Trophoblast cell (in vitro differentiated cells and primary cell): ENCODE data around the gene CACNA1B.

Experiments
- DNase-seq, 2 donors: peaks; one replicate each; pipeline ENCODE4 v3.0.0-alpha.2; 2016
- H2AFZ ChIP-seq: 2 replicates; pipeline ENCODE4 v1.6.1; 2013; ENCODE audit warnings: low read length, moderate library complexity, mild to moderate bottlenecking; ENCODE audit not compliant: insufficient read depth, poor library complexity
- H2AK5ac ChIP-seq: 2 replicates; pipeline ENCODE4 v1.6.1; 2013; ENCODE audit warnings: mild to moderate bottlenecking, low read length
- H2BK120ac ChIP-seq: 2 replicates; pipeline ENCODE4 v1.6.1; 2013; ENCODE audit warnings: low read length, mild to moderate bottlenecking, moderate library complexity; ENCODE audit not compliant: insufficient read depth, poor library complexity
- H2BK12ac ChIP-seq: 2 replicates; pipeline ENCODE4 v1.6.1; 2013; ENCODE audit warnings: mild to moderate bottlenecking, low read length, moderate library complexity
- H2BK5ac ChIP-seq: 2 replicates; pipeline ENCODE4 v1.6.1; 2013; ENCODE audit warnings: low read length, low read depth, moderate library complexity, mild to moderate bottlenecking; ENCODE audit not compliant: poor library complexity
- H3K14ac ChIP-seq: 2 replicates; pipeline ENCODE4 v1.6.1; 2013; ENCODE audit warnings: mild to moderate bottlenecking, low read length
- H3K18ac ChIP-seq: 2 replicates; pipeline ENCODE4 v1.6.1; 2013; ENCODE audit warnings: mild to moderate bottlenecking, low read length
- H3K23ac ChIP-seq: 2 replicates; pipeline ENCODE4 v1.6.1; 2013; ENCODE audit warnings: low read length
- H3K27ac ChIP-seq: 2 replicates; pipeline ENCODE4 v1.5.1; 2013; ENCODE audit warnings: low read depth, mild to moderate bottlenecking, inconsistent platforms, low read length, moderate library complexity
- H3K27me3 ChIP-seq: 2 replicates; pipeline ENCODE4 v1.6.1; 2013; ENCODE audit warnings: inconsistent platforms, mild to moderate bottlenecking, low read length, moderate library complexity; ENCODE audit not compliant: insufficient read depth
- H3K36me3 ChIP-seq, 2 experiments: 1 replicate in 1 of 2; 2 replicates in 1 of 2; pipeline ENCODE4 v1.6.1; 2013; ENCODE audit warnings: low read length in 2 of 2, mild to moderate bottlenecking in 2 of 2, moderate library complexity in 1 of 2; ENCODE audit not compliant: insufficient read depth in 2 of 2, control insufficient read depth in 1 of 2
- H3K4ac ChIP-seq: 2 replicates; pipeline ENCODE4 v1.6.1; 2013; ENCODE audit warnings: low read depth, mild to moderate bottlenecking, low read length, moderate library complexity
- H3K4me1 ChIP-seq, 2 experiments: 1 replicate in 1 of 2; 2 replicates in 1 of 2; pipeline ENCODE4 v1.6.1; 2013; ENCODE audit warnings: low read length in 2 of 2, mild to moderate bottlenecking in 2 of 2, moderate library complexity in 1 of 2; ENCODE audit not compliant: insufficient read depth in 2 of 2, control insufficient read depth in 1 of 2
- H3K4me2 ChIP-seq: 2 replicates; pipeline ENCODE4 v1.6.1; 2013; ENCODE audit warnings: inconsistent platforms, mild to moderate bottlenecking, low read length, moderate library complexity
- H3K4me3 ChIP-seq: 2 replicates; pipeline ENCODE4 v1.5.1; 2013; ENCODE audit warnings: mild to moderate bottlenecking, low read depth, low read length, inconsistent platforms
- H3K79me1 ChIP-seq: one replicate; pipeline ENCODE4 v1.6.1; 2013; ENCODE audit warnings: low read length
- H3K79me2 ChIP-seq: 2 replicates; pipeline ENCODE4 v1.6.1; 2013; ENCODE audit warnings: low read length, mild to moderate bottlenecking; ENCODE audit not compliant: control insufficient read depth, insufficient read depth, poor library complexity
- H3K9ac ChIP-seq: 2 replicates; pipeline ENCODE4 v1.6.1; 2013; ENCODE audit warnings: mild to moderate bottlenecking, low read length
- H3K9me3 ChIP-seq: 2 replicates; pipeline ENCODE4 v1.6.1; 2013; ENCODE audit warnings: low read depth, mild to moderate bottlenecking, control low read depth, inconsistent platforms, low read length; ENCODE audit not compliant: insufficient read depth
- H4K12ac ChIP-seq: 2 replicates; pipeline ENCODE4 v1.6.1; 2013; ENCODE audit warnings: low read depth, mild to moderate bottlenecking, low read length, moderate library complexity
- H4K8ac ChIP-seq: 2 replicates; pipeline ENCODE4 v1.6.1; 2013; ENCODE audit warnings: low read depth, mild to moderate bottlenecking, low read length, moderate library complexity
- H4K91ac ChIP-seq: one replicate; pipeline ENCODE4 v1.6.1; 2013; ENCODE audit warnings: low read depth, mild to moderate bottlenecking, low read length, moderate library complexity
- WGBS: extraction: QIAGEN DNeasy Blood & Tissue Kit; methylation state at CpG from one replicate; pipeline ENCODE4 v1.1.7; 2013; ENCODE audit warnings: missing lambda C conversion rate; ENCODE audit not compliant: insufficient read length, insufficient coverage; ENCODE audit errors: extremely low coverage; 5-methylcytosine and 5-hydroxymethylcytosine counted together

CACNA1B gene

DNA sequence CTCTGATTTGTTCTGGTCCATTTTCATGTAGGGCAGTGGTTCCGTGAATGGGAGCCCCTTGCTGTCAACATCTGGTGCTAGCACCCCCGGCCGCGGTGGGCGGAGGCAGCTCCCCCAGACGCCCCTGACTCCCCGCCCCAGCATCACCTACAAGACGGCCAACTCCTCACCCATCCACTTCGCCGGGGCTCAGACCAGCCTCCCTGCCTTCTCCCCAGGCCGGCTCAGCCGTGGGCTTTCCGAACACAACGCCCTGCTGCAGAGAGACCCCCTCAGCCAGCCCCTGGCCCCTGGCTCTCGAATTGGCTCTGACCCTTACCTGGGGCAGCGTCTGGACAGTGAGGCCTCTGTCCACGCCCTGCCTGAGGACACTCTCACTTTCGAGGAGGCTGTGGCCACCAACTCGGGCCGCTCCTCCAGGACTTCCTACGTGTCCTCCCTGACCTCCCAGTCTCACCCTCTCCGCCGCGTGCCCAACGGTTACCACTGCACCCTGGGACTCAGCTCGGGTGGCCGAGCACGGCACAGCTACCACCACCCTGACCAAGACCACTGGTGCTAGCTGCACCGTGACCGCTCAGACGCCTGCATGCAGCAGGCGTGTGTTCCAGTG lies 244.0 kb downstream of the CACNA1B start:
- Histone ChIP-seq H3K4me2 (no peak overlapping the region), H2AK5ac (no peak overlapping the region), H3K4me3 (no peak overlapping the region), H3K4ac (no peak overlapping the region), H2BK5ac (no peak overlapping the region), H3K27me3 (no peaks in the 10 kb centered on the region), H3K9ac (no peak overlapping the region), H2BK120ac (no peak overlapping the region), H3K79me1 (no peaks in the 10 kb centered on the region), H3K9me3 (peaks cover 74% of the 10 kb centered on the region), H3K27ac (no peak overlapping the region), H3K4me1 (no peaks in the 10 kb centered on the region), H3K14ac (no peak overlapping the region), H2BK12ac (no peak overlapping the region), H4K12ac (no peak overlapping the region), H3K18ac (no peak overlapping the region), H3K79me2 (no peaks in the 10 kb centered on the region), H3K36me3 (no peaks in the 10 kb centered on the region), H3K23ac (no peak overlapping the region), H4K91ac (no peak overlapping the region), H2AFZ (no peak overlapping the region), H4K8ac (no peak overlapping the region)
- DNase-seq: no peak
- WGBS: no CpG with 5 or more reads among the region's 32 CpGs

DNA sequence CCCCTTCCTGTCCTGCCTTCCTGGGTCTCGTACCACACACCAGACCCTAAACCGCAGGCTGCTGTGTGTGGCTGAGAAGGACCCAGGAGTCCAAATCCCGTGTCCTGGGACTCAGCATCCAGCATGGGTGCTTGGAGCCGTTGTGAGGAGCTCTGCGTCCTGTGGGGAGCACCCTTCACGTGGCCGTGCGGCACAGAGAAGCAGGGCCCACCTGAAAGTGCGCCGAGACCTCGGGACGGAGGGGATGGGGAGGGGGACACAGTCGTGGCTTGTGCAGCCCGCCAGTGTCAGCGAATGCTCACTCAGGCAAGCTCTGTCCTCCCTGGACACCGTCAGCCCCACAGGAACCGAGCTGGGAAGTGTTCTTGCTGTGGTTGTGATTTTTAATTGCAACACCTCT lies 244.6 kb downstream of the CACNA1B start:
- Histone ChIP-seq H3K14ac (no peak overlapping the region), H2AK5ac (no peak overlapping the region), H3K4me3 (peak overlapping the region; percentile 46), H3K27ac (no peak overlapping the region), H3K23ac (no peak overlapping the region), H3K9me3 (peaks cover 67% of the 10 kb centered on the region), H2BK5ac (no peak overlapping the region), H2BK120ac (no peak overlapping the region), H4K91ac (no peak overlapping the region), H4K8ac (no peak overlapping the region), H4K12ac (no peak overlapping the region), H3K36me3 (no peaks in the 10 kb centered on the region), H3K9ac (no peak overlapping the region), H2BK12ac (no peak overlapping the region), H2AFZ (no peak overlapping the region), H3K27me3 (no peaks in the 10 kb centered on the region), H3K79me1 (no peaks in the 10 kb centered on the region), H3K4ac (no peak overlapping the region), H3K4me1 (no peaks in the 10 kb centered on the region), H3K18ac (no peak overlapping the region), H3K4me2 (no peak overlapping the region), H3K79me2 (no peaks in the 10 kb centered on the region)
- no CpG with 5 or more reads among the region's 17 CpGs for WGBS
- DNase-seq: no peak

DNA sequence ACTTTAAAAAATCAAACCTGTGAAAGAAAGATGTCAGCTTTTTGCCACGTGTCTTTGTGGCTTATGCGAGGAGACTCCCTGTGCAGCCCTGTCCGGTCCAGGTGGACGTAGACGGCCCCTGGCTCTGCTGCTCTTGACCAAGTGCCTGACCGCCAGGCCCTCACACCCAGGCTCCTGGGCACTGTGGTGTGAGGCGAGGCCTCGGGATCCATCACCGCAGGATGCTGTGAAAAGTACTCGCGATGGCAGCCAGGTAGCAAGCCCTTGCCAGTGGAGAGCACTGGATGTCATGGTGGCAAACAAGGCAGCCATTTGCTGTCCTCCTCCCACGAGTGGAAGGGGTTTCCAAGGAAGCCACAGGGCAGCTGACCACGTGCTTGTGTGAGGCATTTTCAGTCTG lies 245.1 kb downstream of the CACNA1B start:
- Histone ChIP-seq H3K79me2 (no peaks in the 10 kb centered on the region), H3K36me3 (no peaks in the 10 kb centered on the region), H2BK12ac (no peak overlapping the region), H3K9me3 (peaks cover 63% of the 10 kb centered on the region), H4K12ac (no peak overlapping the region), H2AK5ac (no peak overlapping the region), H3K4me1 (no peaks in the 10 kb centered on the region), H3K9ac (no peak overlapping the region), H3K27ac (no peak overlapping the region), H3K4me2 (no peak overlapping the region), H3K27me3 (no peaks in the 10 kb centered on the region), H4K91ac (no peak overlapping the region), H2BK120ac (no peak overlapping the region), H4K8ac (no peak overlapping the region), H3K23ac (no peak overlapping the region), H2AFZ (no peak overlapping the region), H3K14ac (no peak overlapping the region), H2BK5ac (no peak overlapping the region), H3K4ac (no peak overlapping the region), H3K18ac (no peak overlapping the region), H3K4me3 (no peak overlapping the region), H3K79me1 (no peaks in the 10 kb centered on the region)
- no CpG with 5 or more reads among the region's 13 CpGs for WGBS
- DNase-seq: no peak

DNA sequence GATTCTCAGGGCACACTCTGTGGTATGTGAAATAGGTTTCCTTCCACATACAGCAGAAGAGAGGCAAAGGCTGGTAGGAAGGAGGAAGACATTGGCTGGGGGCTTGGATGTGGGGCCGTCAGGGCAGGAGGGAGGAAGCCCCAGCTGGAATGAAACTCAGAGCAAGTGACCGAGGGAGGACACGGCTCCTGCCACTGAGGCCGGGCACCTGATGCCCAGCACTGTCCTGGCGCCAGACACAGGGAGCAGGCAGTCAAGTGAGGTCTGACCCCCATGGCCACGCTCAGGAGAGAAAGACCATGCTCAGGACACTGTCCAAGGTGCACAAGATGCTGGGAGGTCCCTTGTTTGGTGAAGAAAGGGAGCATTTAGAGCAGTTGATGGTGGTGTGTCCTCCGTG lies 245.5 kb downstream of the CACNA1B start:
- no peaks in the 10 kb centered on the region for H3K79me2 ChIP-seq
- no peaks in the 10 kb centered on the region for H3K79me1 ChIP-seq
- no CpG with 5 or more reads among the region's 7 CpGs for WGBS
- H3K14ac ChIP-seq: no peak overlapping the region
- no peak overlapping the region for H3K23ac ChIP-seq
- no peak overlapping the region for H3K9ac ChIP-seq
- H3K18ac ChIP-seq: no peak overlapping the region
- no peak overlapping the region for H2BK12ac ChIP-seq
- H4K8ac ChIP-seq: no peak overlapping the region
- no peak overlapping the region for H3K4ac ChIP-seq
- no peaks in the 10 kb centered on the region for H3K36me3 ChIP-seq
- no peak overlapping the region for H3K4me3 ChIP-seq
- no peak overlapping the region for H4K91ac ChIP-seq
- no peak for DNase-seq
- H2BK5ac ChIP-seq: no peak overlapping the region
- no peak overlapping the region for H4K12ac ChIP-seq
- H3K4me1 ChIP-seq: no peaks in the 10 kb centered on the region
- H3K4me2 ChIP-seq: no peak overlapping the region
- no peaks in the 10 kb centered on the region for H3K27me3 ChIP-seq
- no peak overlapping the region for H3K27ac ChIP-seq
- no peak overlapping the region for H2BK120ac ChIP-seq
- no peak overlapping the region for H2AK5ac ChIP-seq
- peaks cover 59% of the 10 kb centered on the region for H3K9me3 ChIP-seq
- H2AFZ ChIP-seq: no peak overlapping the region
